NOMO-1 treated with DMSO at 0.1 percent for 48 hours (cell line): Measurements from ENCODE around the gene KDM4C.
A peak's percentile ranks its signal among the peaks of the same experiment; 100 is the strongest.

Experiments used
- DNase-seq: peaks from one replicate; lab custom pipeline; 2025; ENCODE audit not compliant: unreplicated experiment; lab: John Stamatoyannopoulos, UW

KDM4C gene

DNA sequence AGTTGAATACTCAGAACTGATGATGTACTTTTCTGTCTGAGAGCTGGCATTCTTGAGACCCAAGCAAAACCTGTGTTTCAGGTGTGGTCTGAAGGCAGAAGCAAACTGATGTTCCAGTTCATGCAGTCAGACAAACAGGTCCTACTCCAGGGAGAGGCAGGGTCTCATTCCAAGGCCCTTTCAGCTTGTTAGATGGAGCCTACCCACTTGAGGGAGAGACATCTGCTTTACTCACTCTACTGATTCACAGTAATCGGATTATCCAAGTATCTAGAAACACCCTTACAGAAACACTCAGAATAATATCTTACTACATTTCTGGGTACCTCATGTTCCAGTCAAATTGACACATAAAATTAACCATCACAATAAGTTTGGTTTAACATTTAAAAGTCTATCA lies 207.8 kb downstream of the KDM4C start:
- no peak for DNase-seq

DNA sequence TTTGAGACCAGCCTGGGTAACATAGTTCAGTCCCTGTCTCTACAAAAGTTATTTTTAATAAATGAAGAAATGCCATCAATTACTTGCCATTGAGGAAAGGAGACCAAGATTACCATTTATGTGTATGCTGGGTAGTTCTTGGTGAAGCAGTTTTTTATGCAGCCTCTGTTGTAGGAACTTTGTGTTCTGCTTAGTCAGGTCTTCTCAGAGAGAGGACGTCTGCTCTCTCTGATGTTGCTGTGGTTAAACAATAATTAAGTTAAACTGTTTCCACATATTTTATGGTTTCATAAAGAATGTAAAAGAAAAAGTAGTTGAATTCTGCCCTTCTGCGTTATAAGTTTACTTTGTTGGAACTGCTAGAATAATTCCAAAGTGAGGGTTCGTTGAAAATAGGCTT lies 210.5 kb downstream of the KDM4C start:
- DNase-seq, result peak; percentile 1

DNA sequence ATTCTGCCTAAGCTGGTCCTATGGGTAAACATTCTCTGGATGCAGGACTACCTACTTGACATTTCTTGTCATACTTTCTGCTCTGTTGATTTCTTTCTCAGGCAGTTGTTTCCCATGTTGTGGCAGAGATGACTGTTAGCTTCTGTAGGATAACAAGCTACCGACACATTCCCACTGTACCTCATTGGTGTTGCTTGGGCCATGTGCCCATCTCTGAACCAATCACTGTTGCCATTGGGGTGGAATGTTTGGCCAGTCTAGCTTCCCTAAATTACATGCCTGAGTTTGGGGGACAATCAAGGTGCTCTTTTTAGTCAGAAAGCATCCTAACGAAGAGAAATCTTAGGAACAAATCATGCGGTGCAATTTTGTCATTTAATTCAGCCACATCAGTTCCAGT lies 212.0 kb downstream of the KDM4C start:
- DNase-seq, result no peak

DNA sequence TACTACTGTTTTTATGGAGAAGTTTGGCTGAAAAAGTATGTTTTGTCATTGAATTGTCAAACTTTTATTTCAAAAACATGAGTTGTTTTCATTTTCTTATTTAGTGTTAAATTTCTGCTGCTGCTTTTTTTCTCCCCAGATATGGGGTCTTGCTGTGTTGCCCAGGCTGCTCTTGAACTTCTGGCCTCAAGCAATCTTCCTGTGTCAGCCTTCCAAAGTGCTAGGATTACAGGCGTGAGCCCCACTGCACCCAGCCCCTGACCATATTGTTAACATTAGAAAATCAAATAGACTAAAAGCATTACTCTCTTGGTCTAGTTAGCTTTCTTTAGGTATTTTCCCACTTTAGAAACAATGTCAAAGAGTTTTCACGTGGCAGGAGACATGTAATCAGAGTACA lies 215.3 kb downstream of the KDM4C start:
- DNase-seq, result no peak

DNA sequence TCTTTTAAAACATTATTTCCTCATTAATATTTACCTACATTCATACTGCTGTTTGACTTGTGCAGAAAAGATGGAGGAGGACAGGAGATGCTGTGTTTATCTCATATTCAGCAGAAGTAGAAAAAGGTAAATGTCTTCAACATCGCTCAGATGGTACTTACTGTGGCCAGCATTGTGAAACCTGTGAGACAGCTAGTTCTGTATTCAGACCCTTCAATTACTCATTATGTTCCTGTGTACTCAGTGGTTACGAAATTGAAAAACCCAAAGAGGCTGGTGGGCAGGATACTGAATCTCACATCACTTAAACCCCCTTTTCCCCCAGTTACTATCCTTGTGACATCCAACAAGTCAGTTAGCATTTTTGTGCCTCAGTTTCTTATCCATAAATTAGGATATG lies 216.0 kb downstream of the KDM4C start:
- peak; percentile 48 for DNase-seq

DNA sequence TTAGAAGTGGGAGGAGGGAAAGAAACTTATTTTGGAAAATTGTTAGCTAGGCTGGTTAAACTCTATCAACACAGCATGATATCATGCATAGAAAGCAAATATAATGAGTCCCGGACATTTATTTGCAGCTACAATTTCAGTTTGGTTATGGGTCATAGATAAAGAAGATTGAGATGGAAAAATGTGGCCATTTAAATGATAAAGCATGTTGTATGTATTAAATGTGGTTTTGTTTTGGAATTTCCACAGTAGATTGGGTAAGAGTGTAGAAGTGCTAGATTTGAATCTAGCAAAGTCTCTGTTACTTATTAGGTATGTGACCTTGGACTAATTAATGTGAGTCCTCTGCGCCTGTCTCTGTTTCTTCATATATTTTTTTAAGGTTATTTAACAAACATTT lies 217.4 kb downstream of the KDM4C start:
- no peak for DNase-seq

DNA sequence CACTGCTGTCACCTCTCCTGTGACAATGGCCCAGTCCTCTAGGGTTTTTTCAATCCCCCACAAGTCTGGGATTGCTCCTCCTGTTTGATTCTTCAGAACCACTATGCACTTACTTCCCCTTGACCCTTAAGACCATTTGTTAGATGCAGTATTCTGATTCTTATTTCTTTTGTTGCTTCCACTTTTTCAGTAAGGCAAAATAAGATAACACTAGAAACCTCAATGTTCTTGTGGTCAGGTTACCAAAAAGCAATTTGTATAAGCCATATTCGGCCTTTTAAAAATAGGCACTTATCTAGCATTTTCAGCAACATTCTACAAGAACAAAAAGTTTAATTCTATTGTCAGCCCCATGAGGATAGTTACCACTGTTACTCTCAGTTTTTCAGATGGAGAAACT lies 220.0 kb downstream of the KDM4C start:
- DNase-seq, result no peak

DNA sequence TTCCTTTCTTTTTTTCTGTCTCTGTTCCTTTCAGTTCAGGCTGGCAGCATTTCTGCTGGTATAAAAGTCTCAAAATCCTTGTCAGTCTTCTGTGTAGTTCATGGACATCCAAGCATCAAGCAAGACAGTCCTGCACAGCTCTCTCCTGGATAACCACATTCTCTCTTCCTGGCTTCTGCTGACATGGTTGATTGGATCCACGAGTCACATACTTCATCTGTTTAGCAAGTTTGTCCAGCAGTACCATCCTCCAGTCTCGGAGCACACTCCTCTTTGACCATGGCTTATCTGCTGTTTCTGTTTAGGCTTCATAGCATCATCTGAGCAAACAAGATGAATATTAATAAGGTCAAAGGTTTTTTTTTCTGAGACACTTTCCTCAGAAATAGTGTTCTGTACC lies 220.8 kb downstream of the KDM4C start:
- DNase-seq, result no peak

DNA sequence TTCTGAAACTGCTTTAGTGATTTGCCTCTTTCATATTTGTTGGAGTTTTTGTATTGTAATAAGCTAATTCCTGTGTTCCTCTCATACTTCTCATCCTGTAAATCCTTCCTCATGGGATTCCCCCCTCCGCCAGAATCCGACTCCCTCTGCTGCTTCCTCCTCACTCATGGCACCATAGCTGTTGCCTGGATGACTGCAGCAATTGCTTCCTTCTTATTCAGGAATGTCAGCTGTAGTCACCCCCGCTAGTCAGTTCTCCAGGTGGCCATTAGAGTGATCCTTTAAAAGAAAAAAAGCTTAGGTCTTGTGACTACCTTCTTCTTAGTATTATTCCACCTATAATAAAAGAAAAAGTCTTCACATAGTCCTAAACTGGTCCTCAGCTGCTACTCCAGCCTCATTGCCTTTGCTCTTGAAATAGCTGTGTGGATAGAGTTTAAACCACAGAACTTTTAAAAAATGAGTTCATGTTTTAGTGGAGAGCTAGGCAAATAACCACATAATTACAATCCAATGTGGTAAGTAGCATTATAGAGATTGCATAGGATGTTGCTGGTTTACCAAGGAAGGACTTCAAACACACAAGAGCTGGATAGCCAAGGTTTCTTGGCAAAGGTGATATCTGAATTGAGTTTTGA lies 227.3 kb downstream of the KDM4C start:
- no peak for DNase-seq

DNA sequence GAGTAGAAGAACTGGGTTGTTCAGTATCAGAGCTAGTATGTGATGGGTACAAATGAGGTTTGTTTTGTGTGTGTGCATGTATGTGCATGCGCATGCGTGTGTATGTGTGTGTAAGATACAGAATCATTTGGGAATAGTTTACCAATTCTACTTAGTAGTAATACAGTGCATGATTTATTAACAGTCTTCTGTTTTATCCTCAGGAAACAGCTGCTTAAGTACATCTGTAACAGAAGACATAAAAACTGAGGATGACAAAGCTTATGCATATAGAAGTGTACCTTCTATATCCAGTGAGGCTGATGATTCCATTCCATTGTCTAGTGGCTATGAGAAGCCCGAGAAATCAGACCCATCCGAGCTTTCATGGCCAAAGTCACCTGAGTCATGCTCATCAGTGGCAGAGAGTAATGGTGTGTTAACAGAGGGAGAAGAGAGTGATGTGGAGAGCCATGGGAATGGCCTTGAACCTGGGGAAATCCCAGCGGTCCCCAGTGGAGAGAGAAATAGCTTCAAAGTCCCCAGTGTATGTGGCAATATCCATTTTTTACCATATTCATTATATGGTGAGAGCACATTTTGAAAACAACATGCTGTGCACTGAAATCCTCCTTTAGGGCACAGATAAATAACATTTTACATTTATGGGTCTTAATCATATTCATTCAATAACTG lies 228.5 kb downstream of the KDM4C start:
- no peak for DNase-seq

DNA sequence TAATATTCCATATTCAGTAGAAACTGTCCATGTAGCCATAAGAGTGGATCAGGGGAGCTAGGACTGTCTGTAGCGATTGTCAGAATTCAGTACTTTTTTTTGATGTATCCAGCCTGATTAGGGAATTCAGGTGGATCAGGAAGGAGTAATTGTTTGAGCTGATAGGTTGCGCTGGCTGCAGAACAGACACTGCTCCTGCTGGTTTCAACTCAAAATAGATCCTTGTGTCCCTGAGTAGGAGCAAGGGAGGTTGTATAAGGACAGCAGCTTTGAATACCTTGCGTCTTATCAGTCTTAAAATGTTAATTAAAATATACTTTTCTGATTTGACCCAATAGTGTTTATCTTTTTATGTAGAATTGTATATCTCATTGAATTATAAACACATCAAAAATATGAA lies 229.6 kb downstream of the KDM4C start:
- DNase-seq, result no peak

DNA sequence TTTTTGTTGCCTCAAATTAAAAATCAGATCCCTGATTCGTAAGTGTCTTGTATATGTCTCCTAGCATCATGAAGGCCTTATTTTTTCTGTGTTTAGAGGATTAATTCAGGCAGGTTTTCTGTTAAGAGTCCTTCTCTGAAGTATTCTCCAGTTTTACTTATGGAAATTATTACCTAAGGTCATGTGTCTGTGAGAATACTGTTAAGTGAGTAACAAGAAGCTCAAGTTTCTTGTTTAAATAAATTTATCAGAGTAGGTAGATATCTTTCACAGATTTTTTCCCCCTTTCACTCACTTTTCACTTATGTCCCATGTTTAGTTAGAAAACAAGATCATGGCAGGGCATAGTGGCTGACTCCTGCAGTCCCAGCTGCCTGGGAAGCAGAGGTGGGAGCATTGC lies 233.6 kb downstream of the KDM4C start:
- DNase-seq, result no peak

DNA sequence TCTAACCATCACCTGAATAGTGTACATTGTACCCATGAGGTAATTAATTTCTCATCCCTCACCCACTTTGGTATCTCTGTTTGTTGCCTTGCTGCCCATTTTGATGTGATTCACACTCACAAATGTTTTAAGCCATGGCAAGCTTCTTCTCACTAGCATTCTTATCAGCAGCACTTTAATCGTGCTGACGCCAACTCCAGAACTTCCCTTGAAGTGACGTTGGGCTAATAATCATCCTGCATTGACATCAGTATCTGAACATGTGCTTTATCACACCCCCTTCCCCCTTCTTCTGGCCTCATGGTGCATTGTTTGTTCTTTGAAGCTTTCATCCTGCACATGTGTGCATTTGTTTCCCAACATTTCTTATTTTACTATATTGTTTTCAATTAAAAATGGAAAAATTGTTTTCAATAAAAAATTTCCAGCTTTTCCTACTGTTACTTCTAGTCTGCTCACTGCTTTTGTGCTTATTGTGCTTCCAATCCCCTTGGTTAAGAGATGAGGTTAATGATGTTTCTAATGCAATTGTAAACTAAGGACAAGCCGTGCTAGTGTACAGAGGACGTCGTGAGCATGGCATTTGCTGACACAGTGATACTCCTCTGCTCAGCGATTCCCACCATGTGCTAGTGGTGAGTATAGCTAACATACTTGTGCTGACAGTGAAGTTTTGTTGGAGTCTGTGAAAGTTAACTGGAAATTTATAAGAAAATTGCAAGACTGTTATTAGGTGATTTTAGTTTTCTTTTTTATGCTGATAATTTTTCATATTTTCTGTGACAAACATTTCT lies 238.5 kb downstream of the KDM4C start:
- DNase-seq, result no peak

DNA sequence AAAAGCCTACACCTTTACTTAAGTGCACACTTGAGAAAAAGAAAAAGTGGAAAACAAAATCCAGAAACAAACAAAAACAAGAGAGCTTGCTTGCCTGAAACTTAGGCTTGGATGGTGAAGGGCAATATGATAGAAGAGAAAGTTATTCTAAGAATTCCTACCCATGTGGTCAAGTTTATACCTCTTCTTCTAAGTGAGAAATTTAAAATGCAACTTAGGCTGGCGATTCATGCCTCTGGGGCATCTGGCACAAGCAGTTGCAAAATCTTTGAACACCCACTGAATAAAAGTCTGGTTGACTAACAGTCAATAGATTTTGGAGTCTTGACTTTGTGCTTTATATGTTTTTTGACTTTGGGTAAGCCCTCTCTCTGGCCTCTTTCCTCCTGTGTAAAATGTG lies 239.6 kb downstream of the KDM4C start:
- no peak for DNase-seq

DNA sequence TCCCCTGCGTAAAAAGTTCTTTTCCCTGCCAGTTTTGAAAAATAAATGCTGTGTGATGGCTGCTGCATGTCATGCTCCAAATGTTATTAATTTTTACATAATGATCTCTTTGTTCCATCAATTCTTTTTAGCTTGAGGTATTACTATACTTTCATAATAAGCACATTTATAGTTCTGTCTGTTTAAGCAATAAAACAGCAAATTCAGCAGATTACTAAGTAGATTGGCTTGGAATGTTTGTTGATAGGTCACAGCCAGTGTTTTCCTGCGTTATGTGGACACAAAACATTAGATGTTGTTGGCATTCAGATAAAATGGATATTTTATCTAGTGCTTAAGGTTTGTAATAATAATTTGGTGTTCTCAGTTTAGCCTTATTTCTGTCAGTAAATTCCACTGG lies 242.0 kb downstream of the KDM4C start:
- no peak for DNase-seq

DNA sequence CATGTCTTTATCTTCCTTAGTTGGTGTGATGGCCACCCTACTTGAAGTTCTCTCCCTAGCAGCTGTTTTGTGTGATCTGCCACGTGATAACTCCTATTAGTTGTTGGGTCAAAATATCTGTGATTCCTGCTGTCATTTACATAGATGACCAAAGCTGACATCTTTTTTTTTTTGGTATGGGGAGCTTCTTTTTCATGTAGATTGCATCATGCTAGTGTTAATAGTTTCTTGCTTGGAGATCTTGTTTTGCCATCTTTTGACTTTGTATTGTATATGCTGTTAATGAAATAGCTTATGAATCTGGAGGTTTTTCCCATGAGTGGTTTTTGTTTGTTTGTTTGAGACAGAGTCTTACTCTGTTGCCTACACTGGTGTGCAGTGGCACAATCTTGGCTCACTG lies 243.8 kb downstream of the KDM4C start:
- no peak for DNase-seq

DNA sequence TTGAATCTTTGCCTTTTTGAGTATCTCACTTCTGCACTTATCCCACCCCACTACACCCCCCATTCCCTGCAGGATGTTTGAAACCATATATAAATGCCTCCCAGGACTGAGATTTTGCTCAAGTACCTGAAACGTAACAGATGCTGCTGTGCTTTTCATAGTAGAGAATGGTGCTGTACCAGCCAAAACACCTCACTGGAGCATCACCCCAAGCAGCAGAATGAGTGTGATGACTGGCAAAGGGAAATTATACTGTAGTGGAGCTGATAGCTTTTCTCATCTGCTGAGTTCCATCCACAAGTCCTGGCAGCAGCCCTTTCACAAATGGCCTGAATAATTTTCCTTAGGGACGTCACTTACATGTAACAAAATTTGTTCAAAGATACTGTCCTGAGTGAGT lies 246.1 kb downstream of the KDM4C start:
- DNase-seq, result no peak

DNA sequence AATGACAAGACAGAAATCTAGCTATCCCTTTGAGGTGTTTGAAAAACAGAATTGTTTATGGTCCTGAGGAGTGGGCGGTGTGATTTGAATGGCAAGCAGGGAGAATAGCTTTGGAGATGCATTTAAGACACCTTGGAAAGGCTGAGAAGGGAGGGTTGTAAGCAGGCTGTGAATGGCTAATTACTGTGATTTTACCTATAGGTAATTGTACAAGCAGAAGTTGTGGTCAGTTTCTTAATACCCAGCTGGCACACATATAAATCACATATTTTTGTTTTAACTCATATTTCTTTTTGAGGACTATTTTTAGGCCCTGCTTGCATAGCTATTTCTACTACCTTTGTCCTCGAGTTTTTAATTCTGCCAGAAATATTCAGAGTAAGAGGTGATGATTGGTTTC lies 248.6 kb downstream of the KDM4C start:
- peak; percentile 19 for DNase-seq

DNA sequence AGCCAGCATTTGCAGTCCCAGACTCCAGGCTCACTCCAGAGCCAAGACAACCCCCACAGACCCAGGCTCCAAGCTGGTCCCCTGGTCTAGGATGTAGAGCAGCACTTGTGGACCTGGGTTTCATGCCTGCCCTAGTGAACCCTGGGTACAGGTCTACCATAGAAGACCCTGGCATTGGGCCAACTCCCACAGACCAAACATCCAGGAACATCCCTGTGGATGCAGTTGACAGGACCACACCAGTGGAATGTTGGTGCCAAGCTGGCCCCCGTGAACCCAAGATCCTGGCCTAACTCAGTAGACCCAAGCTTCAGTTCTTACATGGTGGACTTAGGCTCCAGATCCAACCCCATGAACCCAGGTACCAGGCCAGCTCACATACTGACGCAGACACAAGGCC lies 250.6 kb downstream of the KDM4C start:
- no peak for DNase-seq

DNA sequence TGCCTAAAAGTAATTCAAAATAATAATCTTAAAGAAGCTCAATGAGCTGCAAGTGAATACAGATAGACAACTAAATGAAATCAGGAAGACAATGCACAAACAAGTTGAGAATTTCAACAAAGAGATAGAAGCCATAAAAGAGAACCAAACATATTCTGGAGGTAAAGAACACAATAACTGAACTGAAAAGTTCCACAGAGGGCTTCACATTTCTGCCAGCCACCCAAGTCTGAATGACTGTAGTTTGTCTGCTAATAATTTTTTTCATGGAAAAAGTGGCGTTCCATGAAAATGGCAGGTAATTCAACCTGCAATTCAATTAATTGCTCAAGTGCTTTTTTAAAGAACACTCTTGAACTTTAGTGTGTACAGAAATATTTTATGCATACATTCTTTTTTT lies 251.3 kb downstream of the KDM4C start:
- no peak for DNase-seq

DNA sequence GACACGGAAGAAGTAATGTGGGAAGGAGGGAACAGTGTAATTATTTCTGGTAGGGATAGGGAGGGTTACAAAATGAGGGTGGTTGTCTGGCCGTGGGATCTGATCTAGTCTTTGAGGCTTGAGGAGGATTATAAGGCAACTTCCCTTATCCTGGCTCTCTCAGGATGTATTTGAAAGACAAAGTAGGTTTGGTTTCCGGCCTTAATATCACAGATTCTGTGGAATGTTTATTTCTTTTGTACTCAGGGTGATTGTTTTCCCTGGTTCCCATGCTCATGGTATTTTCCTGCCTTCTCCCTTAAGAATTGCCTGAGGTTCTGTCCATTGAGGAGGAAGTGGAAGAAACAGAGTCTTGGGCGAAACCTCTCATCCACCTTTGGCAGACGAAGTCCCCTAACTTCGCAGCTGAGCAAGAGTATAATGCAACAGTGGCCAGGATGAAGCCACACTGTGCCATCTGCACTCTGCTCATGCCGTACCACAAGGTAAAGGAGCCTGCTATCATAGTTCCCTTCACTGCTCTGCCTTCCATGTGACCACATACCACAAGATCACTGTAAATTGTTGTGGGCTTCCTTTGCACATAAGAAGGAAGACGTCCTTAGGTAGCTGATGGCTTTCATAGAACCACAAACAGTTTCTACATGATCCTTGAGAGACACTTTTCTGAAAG lies 253.8 kb downstream of the KDM4C start:
- DNase-seq, result peak; percentile 68

DNA sequence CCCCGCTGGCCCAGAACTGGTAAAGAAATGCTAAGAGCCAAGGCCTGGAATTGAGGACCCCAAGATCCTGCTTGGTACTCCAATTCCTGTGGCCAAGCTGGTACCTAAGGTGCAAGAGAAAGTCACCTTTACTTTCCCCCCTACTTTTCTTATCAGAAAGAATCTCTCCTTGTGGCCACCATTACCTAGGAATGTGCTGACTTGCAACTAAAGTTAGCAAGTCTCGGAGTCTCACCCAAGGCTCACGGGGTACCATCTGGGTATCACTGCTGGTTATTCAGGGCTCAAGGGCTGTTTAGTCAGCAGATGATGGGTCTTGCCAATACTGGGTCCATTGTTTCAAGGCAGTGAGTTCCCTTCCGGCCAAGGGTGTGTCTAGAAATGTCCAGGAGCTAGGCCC lies 270.2 kb downstream of the KDM4C start:
- no peak for DNase-seq
